ENCODE results near the gene PHKA2. TPM values are rescaled to one million over a fixed set of nuclear protein-coding genes. Genes with fewer than 3 reads are reported as not detected.
A peak's percentile ranks its signal among the peaks of the same experiment; 100 is the strongest.

Gene PHKA2
- total and polyA plus RNA-seq, 4 donors: 14.2 to 34.3 (median 22.8) TPM

DNA sequence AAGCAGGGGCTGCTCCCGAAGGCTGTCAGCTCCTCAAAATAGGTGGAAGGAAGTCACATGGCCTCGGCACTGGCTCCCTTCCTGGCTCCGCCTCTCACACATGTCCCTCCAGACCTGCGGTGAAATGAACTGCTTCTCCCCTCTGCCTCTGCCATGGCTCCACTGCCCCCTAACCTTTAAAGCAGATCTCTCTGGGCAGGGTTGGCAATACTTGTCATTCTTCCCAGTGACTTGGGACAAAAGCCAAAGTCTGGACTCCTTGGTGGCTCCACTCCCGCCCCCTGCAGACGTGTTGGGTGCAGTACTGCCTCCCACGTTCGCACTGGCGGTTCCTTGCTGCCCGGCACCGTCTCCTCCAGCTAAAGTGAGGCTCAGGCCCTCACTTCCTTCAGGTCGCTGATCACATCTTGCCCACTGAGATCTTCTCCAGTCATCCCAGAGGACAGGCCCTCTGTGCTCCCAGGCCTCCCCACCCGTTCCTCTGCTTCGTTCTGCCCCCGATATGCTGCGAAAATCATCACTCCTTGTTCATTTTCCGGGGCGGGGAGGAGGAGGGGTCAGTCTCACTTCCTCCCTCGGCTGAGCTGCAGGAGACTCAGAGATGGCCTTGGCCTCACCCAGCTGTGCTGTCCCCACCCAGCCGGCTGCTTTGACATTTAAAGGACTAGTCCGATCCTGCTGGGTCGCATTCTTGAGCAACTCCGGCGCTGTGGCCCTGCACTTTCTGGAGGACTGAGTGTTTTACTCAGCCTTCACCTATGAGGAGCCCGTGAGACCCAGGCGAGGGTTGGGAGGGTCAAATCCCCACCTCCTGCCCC lies 97.4 kb downstream of the PHKA2 start:
- H3K4me3 ChIP-seq: no peak overlapping the region
- H3K9ac ChIP-seq (ENCODE audit: insufficient read depth in 1 of 2, low read length in 2 of 2): peak overlapping the region in 1 of 2 donors; percentile 55
- H3K27ac ChIP-seq (ENCODE audit: low read depth in 1 of 2, low read length in 1 of 2): peak overlapping the region; percentile 88 to 92
- 2 to 27% methylated on average over 21 to 26 of the region's 26 CpGs for WGBS, 2 donors
- peaks cover 0 to 2% (median 0%) of the 10 kb centered on the region in 3 donors for H3K27me3 ChIP-seq (ENCODE audit: control insufficient read depth in 3 of 3, insufficient read depth in 3 of 3, low read length in 2 of 3)
- H3K4me1 ChIP-seq (ENCODE audit: control insufficient read depth in 5 of 5, insufficient read depth in 5 of 5, low read length in 5 of 5): peaks cover 0 to 28% (median 5%) of the 10 kb centered on the region in 5 donors
- H3K36me3 ChIP-seq (ENCODE audit: control insufficient read depth in 4 of 4, insufficient read depth in 4 of 4, low read length in 4 of 4): no peaks in the 10 kb centered on the region
- ATAC-seq (ENCODE audit: insufficient read depth, low FRiP score) (peak; percentile 75), DNase-seq (peak; percentile 73 to 80 (median 74))
- TF ChIP-seq, protein P1, sequence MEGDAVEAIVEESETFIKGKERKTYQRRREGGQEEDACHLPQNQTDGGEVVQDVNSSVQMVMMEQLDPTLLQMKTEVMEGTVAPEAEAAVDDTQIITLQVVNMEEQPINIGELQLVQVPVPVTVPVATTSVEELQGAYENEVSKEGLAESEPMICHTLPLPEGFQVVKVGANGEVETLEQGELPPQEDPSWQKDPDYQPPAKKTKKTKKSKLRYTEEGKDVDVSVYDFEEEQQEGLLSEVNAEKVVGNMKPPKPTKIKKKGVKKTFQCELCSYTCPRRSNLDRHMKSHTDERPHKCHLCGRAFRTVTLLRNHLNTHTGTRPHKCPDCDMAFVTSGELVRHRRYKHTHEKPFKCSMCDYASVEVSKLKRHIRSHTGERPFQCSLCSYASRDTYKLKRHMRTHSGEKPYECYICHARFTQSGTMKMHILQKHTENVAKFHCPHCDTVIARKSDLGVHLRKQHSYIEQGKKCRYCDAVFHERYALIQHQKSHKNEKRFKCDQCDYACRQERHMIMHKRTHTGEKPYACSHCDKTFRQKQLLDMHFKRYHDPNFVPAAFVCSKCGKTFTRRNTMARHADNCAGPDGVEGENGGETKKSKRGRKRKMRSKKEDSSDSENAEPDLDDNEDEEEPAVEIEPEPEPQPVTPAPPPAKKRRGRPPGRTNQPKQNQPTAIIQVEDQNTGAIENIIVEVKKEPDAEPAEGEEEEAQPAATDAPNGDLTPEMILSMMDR (IDR thresholded peaks at IDR 0.05; ENCODE audit: control extremely low read depth, extremely low read depth): peak; percentile 26
- peaks cover 0 to 4% (median 2%) of the 10 kb centered on the region in 4 donors for H3K9me3 ChIP-seq (ENCODE audit: control insufficient read depth in 4 of 4, insufficient read depth in 3 of 4, low read length in 3 of 4)

DNA sequence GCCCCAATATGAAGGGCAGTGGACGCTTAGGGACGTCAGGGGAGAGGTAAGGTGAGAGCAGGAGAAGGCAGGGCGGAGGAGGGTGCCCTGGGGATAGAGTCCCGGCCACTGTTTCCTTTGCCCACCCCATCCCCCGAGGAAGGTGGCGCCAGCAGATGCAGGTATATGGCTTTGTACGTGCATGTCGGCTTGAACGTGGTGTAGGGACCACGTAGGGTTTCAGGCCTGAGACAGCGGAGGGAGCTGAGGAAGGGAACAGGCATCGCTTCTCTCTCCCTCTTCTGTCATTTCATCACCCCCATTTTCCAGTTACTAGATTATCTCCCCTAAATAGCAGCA lies 97.9 kb downstream of the PHKA2 start:
- Histone ChIP-seq H3K27me3 (ENCODE audit: control insufficient read depth in 3 of 3, insufficient read depth in 3 of 3, low read length in 2 of 3) (peaks cover 0 to 2% (median 0%) of the 10 kb centered on the region in 3 donors), H3K9ac (ENCODE audit: insufficient read depth in 1 of 2, low read length in 2 of 2) (peak overlapping the region in 1 of 2 donors; percentile 11), H3K27ac (ENCODE audit: low read depth in 1 of 2, low read length in 1 of 2) (peak overlapping the region; percentile 88 to 92), H3K4me1 (ENCODE audit: control insufficient read depth in 5 of 5, insufficient read depth in 5 of 5, low read length in 5 of 5) (peaks cover 0 to 28% (median 5%) of the 10 kb centered on the region in 5 donors), H3K4me3 (no peak overlapping the region), H3K9me3 (ENCODE audit: control insufficient read depth in 4 of 4, insufficient read depth in 3 of 4, low read length in 3 of 4) (peaks cover 0 to 4% (median 2%) of the 10 kb centered on the region in 4 donors), H3K36me3 (ENCODE audit: control insufficient read depth in 4 of 4, insufficient read depth in 4 of 4, low read length in 4 of 4) (no peaks in the 10 kb centered on the region)
- TF ChIP-seq, protein P1 (IDR thresholded peaks at IDR 0.05; ENCODE audit: control extremely low read depth, extremely low read depth): no peak
- ATAC-seq (ENCODE audit: insufficient read depth, low FRiP score) (no peak), DNase-seq (no peak)
- 0 to 44% methylated on average over 9 to 12 of the region's 12 CpGs for WGBS, 2 donors

DNA sequence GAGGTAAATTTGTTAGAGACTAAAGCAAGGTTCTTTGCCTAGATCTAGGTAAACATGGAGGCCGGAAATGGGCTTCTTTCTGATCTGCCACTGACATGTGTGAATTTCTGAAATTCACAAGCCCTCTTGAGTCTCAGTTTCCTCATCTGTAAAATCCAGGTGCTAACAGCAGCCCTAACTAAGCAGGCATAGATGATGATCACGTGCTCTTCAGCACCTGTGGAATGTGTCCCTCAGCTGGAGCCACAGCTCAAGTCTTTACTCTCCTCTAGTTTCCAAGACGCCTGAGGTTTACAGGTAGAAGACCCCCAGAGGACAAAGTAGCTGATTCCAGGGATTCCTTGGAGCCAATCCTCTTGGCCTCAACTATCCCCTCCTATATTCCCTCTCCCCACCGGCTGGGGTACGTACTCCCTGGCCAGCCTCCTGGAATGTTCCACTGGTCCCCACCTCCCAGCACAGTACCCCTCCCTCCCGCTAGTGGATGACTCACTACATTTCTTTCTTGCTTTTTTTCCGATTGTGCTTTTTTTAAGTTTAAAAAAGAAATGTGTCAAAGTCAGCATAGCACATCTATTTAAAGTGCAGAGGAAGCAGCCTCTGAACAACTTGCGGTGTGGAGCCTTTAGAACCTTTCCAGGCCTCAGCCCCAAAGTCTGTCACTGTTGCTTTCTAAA lies 98.4 kb downstream of the PHKA2 start:
- H3K27ac ChIP-seq (ENCODE audit: low read depth in 1 of 2, low read length in 1 of 2): peak overlapping the region; percentile 88 to 92
- H3K9me3 ChIP-seq (ENCODE audit: control insufficient read depth in 4 of 4, insufficient read depth in 3 of 4, low read length in 3 of 4): peaks cover 0 to 4% (median 2%) of the 10 kb centered on the region in 4 donors
- peak in 1 of 3 donors; percentile 27 for DNase-seq
- H3K9ac ChIP-seq (ENCODE audit: insufficient read depth in 1 of 2, low read length in 2 of 2): no peak overlapping the region
- H3K36me3 ChIP-seq (ENCODE audit: control insufficient read depth in 4 of 4, insufficient read depth in 4 of 4, low read length in 4 of 4): no peaks in the 10 kb centered on the region
- TF ChIP-seq, protein P1 (IDR thresholded peaks at IDR 0.05; ENCODE audit: control extremely low read depth, extremely low read depth): no peak
- peaks cover 0 to 2% (median 0%) of the 10 kb centered on the region in 3 donors for H3K27me3 ChIP-seq (ENCODE audit: control insufficient read depth in 3 of 3, insufficient read depth in 3 of 3, low read length in 2 of 3)
- 46 to 52% methylated on average over 7 to 8 of the region's 8 CpGs for WGBS, 2 donors
- no peak for ATAC-seq (ENCODE audit: insufficient read depth, low FRiP score)
- H3K4me1 ChIP-seq (ENCODE audit: control insufficient read depth in 5 of 5, insufficient read depth in 5 of 5, low read length in 5 of 5): peaks cover 0 to 28% (median 5%) of the 10 kb centered on the region in 5 donors
- H3K4me3 ChIP-seq: no peak overlapping the region

Data from lung (tissue), 12 donors.